ENCODE data around the gene CACNG5.

The CACNG5 gene

DNA sequence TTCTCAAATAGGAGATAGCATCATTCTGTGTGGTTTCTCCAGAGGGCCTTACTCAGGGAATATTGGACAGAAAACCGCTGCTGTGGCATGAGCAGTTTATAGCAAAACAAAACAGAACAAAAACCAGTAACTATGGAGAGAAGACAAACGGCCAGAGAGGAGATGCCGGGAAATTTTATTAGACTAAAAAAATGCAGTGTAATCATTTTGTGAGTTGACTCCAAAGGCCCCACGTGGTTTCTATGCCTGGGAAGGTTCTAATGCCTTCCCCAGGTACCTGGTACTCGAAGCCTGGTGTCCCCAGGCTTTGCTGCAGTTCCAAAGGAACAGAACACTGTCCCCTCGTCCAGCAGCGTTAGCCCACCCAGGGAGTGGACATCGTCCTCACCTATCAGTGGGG, 12.9 kb upstream of the CACNG5 start:
- DNase-seq (ENCODE audit: low spot score) = no peak

DNA sequence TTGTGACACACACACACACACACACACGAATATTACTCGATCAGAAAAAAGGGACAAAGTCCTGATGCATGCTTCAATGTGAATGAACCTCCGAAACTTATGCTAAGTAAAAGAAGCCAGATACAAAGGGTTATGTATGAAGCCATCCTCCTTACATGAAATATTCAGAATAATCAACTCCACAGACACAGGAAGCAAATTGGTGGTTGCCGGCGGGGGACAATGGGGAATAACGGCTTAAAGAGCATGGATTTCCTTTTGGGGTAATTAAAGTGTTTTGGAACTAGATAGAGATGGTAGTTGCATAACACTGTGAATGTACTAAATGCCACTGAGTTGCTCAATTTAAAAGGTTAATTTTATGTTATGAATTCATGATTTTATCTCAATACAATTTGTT, 8.1 kb upstream of the CACNG5 start:
- DNase-seq (ENCODE audit: low spot score) = no peak

DNA sequence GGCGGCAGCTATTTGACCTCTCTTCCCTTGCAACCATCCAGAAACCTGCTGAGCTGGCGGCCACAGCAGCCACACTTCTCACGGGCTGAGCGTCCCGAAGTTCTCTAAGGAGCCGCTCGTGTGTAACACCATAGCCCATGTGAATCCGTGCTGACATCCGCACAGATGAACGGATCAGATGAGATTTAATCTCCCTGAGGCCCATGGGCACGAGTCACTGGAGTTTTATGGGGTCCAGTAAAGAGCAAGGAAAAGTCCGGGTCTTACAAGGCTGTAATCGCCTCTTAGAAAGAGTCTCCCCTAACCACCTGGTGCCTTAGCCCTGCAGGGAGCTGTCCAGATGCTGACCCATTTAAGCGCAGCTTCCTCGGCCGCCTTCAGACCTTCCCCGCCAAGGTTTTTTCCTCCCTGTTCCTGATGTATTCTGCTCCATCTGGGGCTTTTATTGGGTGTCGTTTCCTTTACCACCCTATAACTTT, 5.5 kb upstream of the CACNG5 start:
- peak; percentile 75 for DNase-seq (ENCODE audit: low spot score)

DNA sequence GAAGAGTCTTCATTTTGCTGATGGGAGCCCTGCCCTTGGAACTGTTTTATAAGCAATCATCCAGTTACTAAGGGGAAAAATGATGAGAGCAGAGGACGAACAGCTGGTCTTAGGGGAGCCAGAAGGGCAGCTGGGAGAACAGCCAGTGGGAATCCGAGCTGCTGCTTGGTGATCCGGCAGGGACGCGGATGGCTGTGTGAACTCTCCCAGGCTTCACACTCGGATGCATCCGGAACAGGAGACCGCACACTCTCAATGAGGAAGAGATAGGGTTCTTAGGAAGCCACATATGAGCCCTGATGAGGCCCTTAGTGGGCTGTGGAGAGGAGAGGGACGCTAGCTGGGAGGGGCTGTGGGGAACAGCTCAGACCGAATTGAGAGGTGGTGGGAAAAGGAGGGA, 5.0 kb upstream of the CACNG5 start:
- DNase-seq (ENCODE audit: low spot score) = peak; percentile 59

DNA sequence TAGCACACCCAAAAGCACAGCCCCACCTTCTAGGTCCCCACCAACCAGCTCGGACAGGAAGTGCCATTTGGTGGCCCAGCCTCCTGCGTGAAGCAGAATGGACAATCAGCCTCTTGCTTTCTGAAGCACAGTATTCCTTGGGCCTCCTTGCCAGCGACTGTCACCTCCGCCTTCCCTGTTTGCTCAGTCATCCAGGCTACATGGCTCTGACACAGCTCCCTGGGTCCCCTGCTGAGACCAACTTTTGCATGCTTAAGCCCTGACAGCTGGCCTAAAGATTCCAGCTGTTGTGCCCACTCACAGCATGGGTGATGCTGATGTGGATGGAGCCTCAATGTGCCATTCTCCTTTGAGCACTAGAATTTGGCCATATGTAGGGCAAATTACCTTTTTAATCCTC, 4.5 kb upstream of the CACNG5 start:
- DNase-seq (ENCODE audit: low spot score) = no peak

DNA sequence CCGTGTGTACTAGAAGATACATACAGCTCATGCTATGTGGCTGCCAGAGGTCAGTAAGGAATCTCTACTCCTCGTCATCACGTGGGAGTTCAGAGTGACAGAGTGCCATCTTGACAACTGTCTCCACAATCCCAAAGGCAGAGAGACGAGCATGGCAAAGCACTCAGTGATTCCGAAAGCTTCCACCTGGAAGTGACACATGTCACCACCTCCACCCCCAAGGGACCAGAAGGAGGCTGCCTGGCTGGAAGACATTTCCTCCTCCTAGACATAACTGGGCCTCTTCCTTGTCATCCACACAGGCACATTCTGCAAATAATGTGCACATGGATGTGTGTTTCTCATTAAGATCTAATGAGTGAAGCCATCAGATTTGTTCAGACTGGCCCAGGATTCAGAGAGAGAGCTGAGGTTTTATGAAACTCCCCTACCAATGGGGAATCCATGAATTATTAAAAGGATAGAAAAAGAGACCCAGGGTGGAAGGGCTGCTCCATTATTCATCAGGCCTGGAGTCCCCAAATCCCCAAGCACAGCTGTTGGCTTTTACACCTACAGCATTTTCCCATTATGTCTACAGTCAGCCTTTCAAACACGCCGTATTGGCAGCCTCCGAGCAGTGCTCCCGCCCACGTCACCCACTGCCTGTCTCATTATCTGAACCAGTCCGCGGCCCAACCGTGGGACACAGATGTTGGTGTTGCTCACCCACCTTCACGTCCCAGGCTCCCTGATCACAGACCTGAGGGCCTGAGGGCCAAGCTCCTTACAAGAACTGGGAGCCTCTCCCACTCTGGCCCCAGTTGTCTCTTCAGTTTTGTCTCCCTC, 3.3 kb upstream of the CACNG5 start:
- peak; percentile 53 for DNase-seq (ENCODE audit: low spot score)

DNA sequence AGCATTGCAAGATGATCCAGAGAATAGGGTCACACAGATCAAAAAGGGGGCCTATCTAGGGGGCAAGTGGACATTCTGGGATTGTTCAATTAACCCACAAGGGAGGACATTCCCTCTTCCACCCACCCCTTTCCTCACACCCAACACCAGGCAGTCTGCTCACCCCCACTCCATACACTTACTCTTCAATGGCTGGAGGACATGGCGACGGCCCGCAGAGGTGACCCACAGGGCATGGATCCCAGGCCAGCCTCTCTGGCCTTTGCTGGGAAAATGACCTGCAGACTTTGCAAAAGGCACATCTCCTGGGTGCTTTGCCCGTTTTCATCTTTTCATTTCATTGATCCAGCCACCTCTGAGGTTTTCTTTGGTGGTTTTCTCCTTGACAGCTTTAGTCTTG, 1.7 kb upstream of the CACNG5 start:
- peak; percentile 15 for DNase-seq (ENCODE audit: low spot score)

DNA sequence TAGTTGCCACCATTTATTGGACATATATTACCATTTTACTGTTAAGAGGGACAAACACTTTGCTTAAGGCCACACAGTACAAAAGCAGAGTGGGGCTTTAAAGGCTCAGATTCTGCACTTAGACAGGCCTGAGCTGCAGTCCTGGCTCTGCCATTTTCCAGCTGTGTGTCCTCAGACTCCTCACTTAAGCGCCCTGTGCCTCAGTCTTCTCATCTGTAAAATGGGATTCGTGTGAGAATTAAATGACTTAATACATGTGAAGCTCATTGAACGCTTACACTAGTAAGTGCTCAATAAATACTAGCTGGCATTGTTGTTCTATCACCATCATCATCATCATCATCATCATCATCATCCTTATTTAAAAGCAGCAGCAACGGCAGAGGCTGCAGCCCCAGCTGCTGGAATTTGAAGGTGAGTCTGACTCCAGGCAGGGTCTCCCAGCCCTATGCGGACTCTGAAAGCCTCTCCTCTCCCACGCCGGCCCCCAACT, 445 bp upstream of the CACNG5 start:
- no peak for DNase-seq (ENCODE audit: low spot score)

DNA sequence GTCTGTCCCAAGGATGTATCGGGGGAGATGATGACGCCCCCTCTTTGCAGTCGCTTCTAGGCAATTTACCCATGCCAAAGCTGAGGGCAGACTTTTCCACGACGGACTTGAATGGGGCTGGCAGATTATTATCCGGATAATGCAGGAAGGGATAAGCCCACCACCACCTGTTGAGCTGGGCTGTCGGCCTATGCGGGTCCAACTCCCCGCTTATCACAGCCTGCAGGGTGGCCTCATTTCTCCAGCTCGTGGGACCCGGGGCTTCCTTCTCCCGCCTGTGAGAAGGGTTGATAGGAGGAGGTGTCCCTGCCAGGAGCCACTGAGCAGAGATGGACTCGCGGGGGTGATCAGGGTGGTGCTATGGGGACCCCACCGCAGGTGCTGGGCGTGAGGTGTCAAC, 559 bp downstream of the CACNG5 start:
- peak; percentile 55 for DNase-seq (ENCODE audit: low spot score)

DNA sequence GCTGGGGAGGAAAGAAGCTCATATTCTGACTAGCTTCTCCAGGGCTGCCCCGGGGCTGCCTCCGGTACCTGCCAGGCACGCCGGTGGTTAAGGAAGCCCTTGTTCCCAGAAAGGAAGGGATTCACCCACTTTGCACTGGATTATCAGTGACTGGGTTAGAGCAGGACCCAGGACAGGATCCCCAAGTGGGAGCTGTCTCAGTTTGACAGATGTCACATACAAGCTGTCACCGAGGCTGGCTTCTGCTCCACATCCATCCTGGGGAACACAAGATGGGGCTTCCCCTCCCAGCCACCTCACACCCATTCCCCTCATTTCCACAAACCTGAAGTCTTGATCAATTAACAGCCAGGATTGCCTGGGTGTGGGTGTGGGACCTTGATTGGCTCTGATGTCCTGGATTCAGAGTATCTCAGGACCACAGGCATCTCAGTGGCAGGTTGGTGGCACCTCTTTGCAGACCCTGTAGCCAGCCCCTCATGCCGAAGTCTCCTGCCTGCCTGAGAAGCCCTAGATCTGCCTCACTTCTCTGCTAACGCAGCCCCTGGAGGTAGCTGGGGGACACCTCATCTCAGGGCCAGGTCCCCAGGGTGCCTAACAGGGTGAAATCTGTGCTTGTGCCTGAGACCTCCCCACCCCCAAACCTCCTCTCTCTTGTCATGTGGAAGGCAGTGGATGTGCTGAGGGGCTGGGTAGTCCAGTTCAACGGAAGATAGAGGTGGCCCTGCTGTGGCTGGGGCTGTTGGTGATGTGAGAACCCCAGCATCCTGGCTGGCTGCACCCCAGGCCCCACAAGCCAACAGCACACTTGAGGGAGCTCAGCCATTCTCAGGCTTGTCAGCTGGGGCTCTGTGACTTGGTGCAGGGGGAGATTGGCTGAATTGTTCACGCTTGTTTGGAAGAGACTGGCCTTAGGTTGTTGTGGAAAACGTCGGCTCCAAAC, 1.4 kb downstream of the CACNG5 start:
- peak; percentile 49 for DNase-seq (ENCODE audit: low spot score)

DNA sequence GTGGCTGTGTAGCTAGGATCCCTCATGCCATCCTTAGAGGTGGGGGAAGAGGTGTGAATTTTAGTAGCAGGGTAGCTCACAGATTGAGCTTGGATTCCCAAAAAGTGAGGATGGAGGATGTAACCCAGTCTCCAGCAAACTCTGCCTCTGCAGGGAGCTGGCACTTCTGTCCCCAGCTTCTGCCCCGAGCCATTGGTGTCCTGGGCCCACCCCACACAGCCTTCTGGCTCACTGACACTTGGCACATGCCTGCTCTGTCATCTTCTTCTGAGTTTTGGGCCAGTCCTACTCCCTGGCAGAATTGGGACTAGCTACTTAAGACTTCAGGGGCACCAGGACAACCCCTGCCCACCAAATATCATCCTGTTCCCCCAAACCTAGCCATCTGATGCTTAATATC, 2.3 kb downstream of the CACNG5 start:
- DNase-seq (ENCODE audit: low spot score) = peak; percentile 20

DNA sequence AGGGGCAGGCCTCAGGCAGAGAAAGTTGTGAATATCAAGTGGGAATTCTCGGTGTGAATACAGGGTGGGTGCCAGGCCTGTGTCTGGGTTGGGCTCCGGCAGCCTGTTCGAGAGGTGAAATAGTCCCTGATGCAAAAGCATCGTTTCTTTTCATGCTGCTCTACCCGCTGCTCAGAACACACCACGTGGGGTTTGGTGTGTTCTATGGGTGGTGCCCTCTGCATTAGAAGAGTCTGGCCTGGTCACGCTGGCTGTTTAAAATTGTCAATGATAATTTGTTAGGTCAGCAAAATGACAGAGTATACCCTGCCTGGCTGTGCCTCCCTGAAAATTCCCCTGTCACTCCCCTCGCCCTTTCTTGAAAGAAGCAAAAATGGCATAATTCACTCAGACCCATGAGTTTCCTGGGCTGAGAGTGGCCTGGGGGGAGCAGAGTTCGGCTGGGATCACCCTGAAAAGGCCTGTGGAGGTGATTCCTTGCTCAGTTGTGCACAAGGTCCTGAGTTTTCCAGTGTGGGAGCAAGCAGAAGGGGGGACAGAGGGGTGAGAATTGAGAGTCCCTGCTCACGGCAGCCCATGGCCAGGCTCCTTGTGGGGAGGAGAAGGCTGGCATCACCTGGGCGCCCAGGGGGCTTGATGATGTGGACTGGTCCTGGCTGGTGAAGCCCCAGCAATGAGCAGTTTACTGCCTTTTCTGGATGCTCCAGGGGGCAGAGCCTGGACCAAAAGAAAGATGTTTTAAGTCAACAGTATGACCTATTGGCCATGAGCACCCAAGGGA, 3.2 kb downstream of the CACNG5 start:
- peak; percentile 49 for DNase-seq (ENCODE audit: low spot score)

DNA sequence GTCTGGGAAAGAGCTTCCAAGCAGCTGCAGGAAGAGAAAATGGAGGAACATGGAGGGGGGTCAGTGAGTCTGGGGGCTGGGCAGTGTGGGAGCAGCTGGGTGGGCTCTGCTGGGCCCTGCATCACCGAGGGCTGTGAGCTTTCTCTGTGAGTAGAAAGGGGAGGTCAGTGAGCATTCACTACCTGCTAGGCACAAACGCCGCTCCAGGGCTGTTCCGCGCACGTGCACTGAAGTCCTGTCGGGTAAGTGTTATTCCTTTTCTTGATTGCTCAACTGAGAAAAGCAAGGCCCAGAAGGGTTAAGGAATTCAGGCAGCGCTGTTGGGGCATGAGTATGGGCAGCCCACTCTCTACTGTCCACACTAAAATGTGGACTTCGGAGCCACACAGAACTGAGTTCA, 4.7 kb downstream of the CACNG5 start:
- DNase-seq (ENCODE audit: low spot score) = no peak

DNA sequence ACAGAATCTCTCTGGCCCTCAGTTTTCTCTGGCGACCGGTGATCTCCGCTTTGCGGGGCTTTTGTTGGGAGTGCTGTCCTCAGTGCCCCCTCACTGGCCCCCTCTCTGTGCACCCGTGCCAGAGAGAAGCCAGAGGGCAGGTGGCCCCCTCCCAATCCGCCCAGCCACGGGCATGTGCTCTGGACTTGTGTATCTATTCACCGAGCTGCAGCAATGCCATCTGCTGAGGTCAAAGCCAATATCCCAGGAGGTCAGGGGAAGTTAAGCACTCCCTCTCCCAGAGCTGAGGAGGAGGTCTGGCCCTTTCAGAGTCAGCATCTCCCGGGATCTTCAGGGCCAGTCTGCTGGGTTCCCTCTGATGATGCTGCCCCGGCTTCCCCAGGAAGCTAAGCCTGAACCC, 5.1 kb downstream of the CACNG5 start:
- no peak for DNase-seq (ENCODE audit: low spot score)

DNA sequence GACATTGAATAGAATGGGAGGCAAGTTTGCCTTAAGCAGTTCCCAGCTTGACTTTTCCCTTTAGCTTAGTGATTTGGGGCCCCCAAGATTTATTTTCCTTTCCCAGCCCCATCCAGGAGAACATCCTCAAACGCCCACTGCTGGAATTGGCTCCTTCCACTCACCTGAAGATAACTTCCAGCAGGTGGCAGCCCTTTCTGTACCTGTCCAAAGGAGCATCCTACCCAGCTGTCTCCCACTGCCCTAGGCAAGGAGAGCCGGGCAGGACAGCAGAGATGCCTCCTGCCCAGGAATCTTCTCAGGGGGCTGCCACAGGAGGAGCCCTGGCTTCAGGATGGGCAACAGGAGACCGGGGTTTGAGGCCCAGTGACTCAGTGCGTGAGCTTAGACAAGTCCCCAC, 6.4 kb downstream of the CACNG5 start:
- DNase-seq (ENCODE audit: low spot score) = no peak

DNA sequence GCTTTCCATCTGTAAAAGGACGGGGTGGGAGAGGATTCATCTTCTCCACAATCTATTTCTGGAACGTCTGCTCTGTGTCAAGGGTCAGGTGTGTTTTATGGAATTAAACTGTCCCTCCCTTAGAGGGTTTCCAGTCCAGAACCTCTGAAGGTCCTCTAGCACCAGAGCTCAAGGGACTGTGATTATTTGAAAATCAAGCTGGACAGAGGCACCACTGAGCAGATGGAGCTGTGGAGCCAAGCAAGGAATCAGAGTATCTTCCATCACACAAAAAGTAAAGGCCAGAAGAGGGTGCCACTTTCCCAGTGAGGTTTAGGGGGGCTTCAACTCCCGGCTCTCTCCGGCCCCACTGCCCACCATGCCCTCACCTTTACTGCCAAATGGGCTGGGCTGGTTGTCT, 6.8 kb downstream of the CACNG5 start:
- no peak for DNase-seq (ENCODE audit: low spot score)

DNA sequence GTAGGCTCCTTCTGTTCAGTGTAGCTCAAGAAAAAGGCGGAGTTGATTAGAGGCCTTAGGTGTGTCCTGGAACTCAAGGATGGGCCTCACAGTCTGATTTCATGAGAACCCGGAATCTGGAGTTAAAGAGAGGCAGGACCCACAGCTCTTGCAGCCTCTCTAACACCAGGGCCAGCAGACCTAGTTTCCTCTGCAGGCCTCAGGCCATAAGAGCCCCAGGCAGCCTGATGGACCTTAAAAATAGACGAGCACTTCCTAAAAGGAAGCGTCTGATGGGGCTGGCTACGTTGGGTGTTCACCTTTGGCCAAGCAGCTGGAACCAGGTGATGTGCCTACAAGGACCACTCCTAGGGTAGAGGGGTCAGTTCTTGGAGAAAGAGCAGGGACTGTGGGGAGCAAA, 7.6 kb downstream of the CACNG5 start:
- no peak for DNase-seq (ENCODE audit: low spot score)

DNA sequence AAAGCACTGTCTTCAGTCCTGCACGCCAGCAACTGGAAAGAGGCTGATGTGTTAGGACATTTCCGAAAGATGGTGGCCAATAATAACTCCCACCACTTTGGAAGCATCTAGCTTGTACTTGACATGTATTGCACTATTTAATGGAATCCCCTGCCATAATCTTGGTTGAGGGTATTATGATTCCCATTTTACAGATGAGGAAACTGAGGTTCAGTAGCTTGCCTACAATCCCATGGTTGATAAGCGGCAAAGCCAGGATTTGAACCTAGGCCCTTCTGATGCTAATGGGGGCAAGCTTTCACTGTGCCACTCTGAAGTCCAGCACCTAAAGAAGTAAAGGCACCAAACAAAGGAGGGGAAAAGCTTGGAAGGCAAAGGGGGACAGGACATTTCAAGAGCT, 8.0 kb downstream of the CACNG5 start:
- peak; percentile 15 for DNase-seq (ENCODE audit: low spot score)

DNA sequence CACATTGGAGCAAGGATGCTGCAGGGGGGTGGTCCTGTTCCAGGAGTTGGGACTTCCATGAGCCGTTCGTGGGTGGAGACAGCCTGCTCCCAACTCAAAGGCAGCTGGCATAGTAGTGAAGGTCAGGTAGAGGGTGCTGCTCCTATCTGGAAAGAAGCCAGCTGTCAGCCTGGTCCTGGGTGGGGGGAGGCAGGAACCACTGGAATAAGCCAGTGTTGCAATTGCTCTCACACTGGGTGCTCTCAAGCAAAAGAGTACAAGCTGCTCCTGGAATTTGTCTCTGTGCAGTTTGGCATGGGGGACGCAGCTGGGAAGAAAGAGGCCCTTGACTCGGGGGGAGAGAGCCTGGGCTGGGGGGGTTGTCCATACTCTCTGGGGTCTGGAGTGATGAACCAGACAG, 8.7 kb downstream of the CACNG5 start:
- peak; percentile 20 for DNase-seq (ENCODE audit: low spot score)

DNA sequence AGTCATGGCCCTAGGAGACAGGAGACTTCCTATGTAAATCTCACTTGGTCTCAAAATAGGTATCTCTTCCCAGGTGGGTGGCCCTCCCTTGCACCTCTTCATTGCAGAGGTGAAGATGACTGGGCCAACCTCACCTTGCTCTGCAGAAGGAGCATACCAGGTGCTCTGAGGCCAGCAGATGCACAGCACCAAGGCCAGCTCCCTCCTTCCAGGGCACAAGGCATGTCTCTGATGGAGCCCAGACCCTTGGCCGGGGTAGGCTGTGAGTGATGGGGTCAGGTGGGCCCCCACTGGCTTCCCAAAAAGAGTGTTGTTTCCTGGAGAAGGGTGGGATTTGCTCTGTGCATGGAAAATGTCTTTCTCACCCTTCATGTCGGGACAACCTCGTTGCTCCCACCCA, 12.8 kb downstream of the CACNG5 start:
- DNase-seq (ENCODE audit: low spot score) = no peak

DNA sequence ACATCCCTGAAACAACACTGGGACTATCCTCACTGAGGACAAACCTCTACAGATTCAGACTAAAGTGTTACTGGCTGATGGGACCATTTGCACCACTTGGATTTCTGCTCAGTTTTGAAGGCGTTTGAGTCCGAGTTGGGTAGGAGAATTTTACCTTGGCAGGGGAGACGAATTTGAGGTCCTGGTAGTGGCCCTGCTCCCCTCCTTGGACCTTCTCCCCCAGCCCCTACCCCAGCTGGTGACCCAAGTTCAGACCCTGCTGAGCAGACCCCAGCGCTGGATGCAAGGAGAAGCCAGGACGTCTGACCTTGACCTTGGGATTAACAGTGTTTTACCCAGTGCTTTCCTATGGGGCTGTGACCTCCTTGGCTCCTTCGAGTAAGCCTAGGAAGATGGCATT, 13.6 kb downstream of the CACNG5 start:
- no peak for DNase-seq (ENCODE audit: low spot score)

DNA sequence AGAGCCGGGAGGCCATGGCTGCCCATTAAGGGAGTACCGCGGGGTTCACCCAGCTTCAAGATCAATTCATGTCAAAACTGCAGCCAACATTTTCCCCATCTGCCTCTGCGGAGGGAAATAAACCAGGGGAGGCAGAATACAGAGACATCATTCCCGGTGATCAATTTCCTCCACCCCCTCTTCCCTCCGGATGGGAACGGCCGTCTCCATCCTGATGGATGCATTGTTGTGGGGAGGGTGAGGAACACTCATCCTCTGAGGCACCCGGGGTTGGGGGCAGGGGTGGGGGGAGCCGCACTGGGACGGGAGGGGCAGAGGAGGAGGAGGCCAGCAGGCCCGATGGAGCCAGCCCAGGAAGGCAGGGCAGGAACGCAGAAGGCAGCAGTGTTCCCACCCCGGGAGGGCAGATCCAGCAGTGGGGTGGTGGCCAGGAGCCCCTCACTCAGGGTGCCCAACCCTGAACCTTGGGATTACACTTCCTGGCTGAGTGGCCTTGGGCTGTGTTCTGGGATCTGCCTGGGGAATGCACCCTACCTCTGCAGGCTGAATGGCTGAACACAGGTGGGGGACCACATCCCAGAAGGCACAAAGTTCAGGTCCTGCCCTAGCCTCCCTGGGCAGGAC, 14.2 kb downstream of the CACNG5 start:
- no peak for DNase-seq (ENCODE audit: low spot score)
